ENCODE measurements around the gene DOCK7. TPM values are rescaled to one million over a fixed set of nuclear protein-coding genes. Genes with fewer than 3 reads are reported as not detected.

The DOCK7 gene
- total RNA-seq, 1 experiment from 2014 or later = 43.6 TPM

- Mint-ChIP-seq H3K27ac (ENCODE audit: unreplicated experiment) (no peak overlapping the region), H3K4me1 (ENCODE audit: low read depth, unreplicated experiment) (no peaks in the 10 kb centered on the region), H3K9me3 (ENCODE audit: unreplicated experiment) (no peaks in the 10 kb centered on the region), H3K36me3 (ENCODE audit: insufficient read depth, unreplicated experiment) (peaks cover 38% of the 10 kb centered on the region), H3K4me3 (ENCODE audit: unreplicated experiment) (no peak overlapping the region), H3K27me3 (ENCODE audit: insufficient read depth, unreplicated experiment) (no peaks in the 10 kb centered on the region)
- CTCF ChIA-PET = no interaction called here
- Histone ChIP-seq H3K27me3 (replicated peaks; ENCODE audit: control insufficient read depth, insufficient read depth, low read length) (no peaks in the 10 kb centered on the region), H3K4me3 (ENCODE audit: low read depth, low read length) (no peak overlapping the region), H3K9me3 (no peaks in the 10 kb centered on the region), H3K36me3 (ENCODE audit: control insufficient read depth, insufficient read depth, low read length) (no peaks in the 10 kb centered on the region; the same call in 1 of the 2 replicates), H3K4me1 (no peaks in the 10 kb centered on the region)
- TF ChIP-seq CTCF (IDR thresholded peaks at IDR 0.05; ENCODE audit: insufficient read depth in 1 of 2, low read depth in 1 of 2, low read length in 1 of 2, severe bottlenecking in 1 of 2, unreplicated experiment in 1 of 2) = no peak
- POLR2A ChIA-PET = no interaction called here
- DNase-seq = no peak
- intact Hi-C loops (cut with micrococcal nuclease; ENCODE audit: unreplicated experiment) = no loop called here
- BruUV-seq (replicated peaks) = no TSS peak
These were observed 230.2 kb downstream of the DOCK7 start for GRCh38 chr1:62457955-62458354.

DNA sequence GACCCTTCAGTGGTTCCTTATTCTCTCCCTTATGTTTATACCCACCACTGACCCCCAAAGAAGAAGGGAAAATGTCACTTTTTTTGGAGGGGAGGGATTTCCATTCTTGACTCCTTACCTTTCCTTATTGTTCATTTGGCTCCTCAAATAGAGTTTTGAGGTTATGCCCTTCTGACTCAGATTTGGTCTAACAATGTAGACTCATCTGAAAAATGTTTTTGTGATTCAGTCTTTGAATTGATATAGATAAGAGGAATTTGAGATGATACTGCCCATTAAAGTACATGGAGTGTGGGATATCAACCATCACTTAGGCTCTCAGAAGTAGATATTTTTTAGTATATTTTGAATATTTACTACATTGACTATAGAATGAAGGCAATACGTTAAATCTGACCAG, 235.2 kb downstream of the DOCK7 start:
- intact Hi-C loops (cut with micrococcal nuclease; ENCODE audit: unreplicated experiment) = no loop called here
- no peak for DNase-seq
- H3K4me1 Mint-ChIP-seq (ENCODE audit: low read depth, unreplicated experiment) = no peaks in the 10 kb centered on the region
- no peak for TF ChIP-seq CTCF (IDR thresholded peaks at IDR 0.05; ENCODE audit: insufficient read depth in 1 of 2, low read depth in 1 of 2, low read length in 1 of 2, severe bottlenecking in 1 of 2, unreplicated experiment in 1 of 2)
- H3K4me3 Mint-ChIP-seq (ENCODE audit: unreplicated experiment) = no peak overlapping the region
- H3K36me3 ChIP-seq (ENCODE audit: control insufficient read depth, insufficient read depth, low read length) = no peaks in the 10 kb centered on the region; the same call in 1 of the 2 replicates
- H3K27me3 ChIP-seq (replicated peaks; ENCODE audit: control insufficient read depth, insufficient read depth, low read length) = no peaks in the 10 kb centered on the region
- ChIA-PET POLR2A (no interaction called here), CTCF (no interaction called here)
- no TSS peak for BruUV-seq (replicated peaks)
- no peaks in the 10 kb centered on the region for H3K9me3 ChIP-seq
- H3K27me3 Mint-ChIP-seq (ENCODE audit: insufficient read depth, unreplicated experiment) = no peaks in the 10 kb centered on the region
- no peak overlapping the region for H3K27ac Mint-ChIP-seq (ENCODE audit: unreplicated experiment)
- no peaks in the 10 kb centered on the region for H3K9me3 Mint-ChIP-seq (ENCODE audit: unreplicated experiment)
- H3K4me1 ChIP-seq = no peaks in the 10 kb centered on the region
- H3K4me3 ChIP-seq (ENCODE audit: low read depth, low read length) = no peak overlapping the region
- peaks cover 68% of the 10 kb centered on the region for H3K36me3 Mint-ChIP-seq (ENCODE audit: insufficient read depth, unreplicated experiment)

DNA sequence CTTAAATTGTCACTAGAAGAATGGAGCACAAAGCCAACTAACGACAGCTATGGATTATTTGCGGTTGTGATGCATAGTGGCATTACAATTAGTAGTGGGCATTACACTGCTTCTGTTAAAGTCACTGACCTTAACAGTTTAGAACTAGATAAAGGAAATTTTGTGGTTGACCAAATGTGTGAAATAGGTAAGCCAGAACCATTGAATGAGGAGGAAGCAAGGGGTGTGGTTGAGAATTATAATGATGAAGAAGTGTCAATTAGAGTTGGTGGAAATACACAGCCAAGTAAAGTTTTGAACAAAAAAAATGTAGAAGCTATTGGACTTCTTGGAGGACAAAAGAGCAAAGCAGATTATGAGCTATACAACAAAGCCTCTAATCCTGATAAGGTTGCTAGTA, 237.9 kb downstream of the DOCK7 start:
- intact Hi-C loops (cut with micrococcal nuclease; ENCODE audit: unreplicated experiment) = no loop called here
- POLR2A ChIA-PET = no interaction called here

More for the DNA sequence above, 237.9 kb downstream of the DOCK7 start:
- Mint-ChIP-seq H3K27ac (ENCODE audit: unreplicated experiment) (no peak overlapping the region), H3K36me3 (ENCODE audit: insufficient read depth, unreplicated experiment) (peaks cover 67% of the 10 kb centered on the region), H3K9me3 (ENCODE audit: unreplicated experiment) (no peaks in the 10 kb centered on the region), H3K4me3 (ENCODE audit: unreplicated experiment) (no peak overlapping the region), H3K4me1 (ENCODE audit: low read depth, unreplicated experiment) (no peaks in the 10 kb centered on the region), H3K27me3 (ENCODE audit: insufficient read depth, unreplicated experiment) (no peaks in the 10 kb centered on the region)
- TF ChIP-seq CTCF (IDR thresholded peaks at IDR 0.05; ENCODE audit: insufficient read depth in 1 of 2, low read depth in 1 of 2, low read length in 1 of 2, severe bottlenecking in 1 of 2, unreplicated experiment in 1 of 2) = no peak
- H3K9me3 ChIP-seq = no peaks in the 10 kb centered on the region
- no peaks in the 10 kb centered on the region; the same call in 1 of the 2 replicates for H3K36me3 ChIP-seq (ENCODE audit: control insufficient read depth, insufficient read depth, low read length)
- BruUV-seq (replicated peaks) = no TSS peak
- CTCF ChIA-PET = no interaction called here
- no peaks in the 10 kb centered on the region for H3K4me1 ChIP-seq
- no peak overlapping the region for H3K4me3 ChIP-seq (ENCODE audit: low read depth, low read length)
- no peak for DNase-seq
- no peaks in the 10 kb centered on the region for H3K27me3 ChIP-seq (replicated peaks; ENCODE audit: control insufficient read depth, insufficient read depth, low read length)
